CD4-positive, alpha-beta T cell treated with Interleukin-6 for 4 hours (primary cell): Measurements from ENCODE around the gene PSMD13.

ENCODE experiments used
- DNase-seq: peaks from one replicate; pipeline ENCODE4 v3.0.0-alpha.2; 2020; ENCODE audit warnings: mixed read lengths

PSMD13 gene

GRCh38 chr11:250740-251299, 14.0 kb downstream of the PSMD13 start:
- DNase-seq = peak; percentile 85

DNA sequence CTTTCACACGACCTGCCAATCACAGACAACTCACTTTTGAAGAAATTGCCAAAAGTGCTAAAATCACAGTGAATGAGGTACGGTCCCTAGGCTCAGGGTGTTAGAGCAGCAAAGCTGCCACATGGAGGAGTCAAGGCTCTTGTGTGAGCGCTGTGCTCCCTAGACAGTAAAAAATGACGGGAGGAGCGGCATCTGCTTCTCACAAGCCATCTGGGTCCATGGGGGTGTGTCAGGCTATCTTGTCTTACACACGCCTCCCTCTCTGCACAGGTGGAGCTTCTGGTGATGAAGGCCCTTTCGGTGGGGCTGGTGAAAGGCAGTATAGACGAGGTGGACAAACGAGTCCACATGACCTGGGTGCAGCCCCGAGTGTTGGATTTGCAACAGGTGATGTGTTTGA, 14.8 kb downstream of the PSMD13 start:
- DNase-seq = no peak

DNA sequence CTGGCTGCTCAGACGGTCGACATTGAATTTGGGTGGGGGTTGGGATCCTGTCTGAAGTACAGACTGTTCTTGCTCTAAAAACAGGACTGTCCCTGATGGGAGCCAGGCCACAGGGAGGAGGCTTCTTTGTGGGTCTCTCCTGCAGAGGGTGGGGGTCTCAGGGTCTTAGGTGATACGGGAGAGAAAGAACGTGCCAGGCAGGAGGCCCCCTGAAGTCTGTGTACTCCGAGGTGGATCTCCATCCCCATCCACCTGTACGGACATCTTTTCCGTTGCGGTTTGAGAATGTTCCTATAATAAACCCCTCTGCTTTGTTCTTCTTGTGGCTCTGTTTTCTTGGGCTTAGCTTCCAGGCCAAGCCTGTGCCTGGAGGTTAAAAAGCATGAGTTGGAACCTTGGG, 15.9 kb downstream of the PSMD13 start:
- DNase-seq = no peak

DNA sequence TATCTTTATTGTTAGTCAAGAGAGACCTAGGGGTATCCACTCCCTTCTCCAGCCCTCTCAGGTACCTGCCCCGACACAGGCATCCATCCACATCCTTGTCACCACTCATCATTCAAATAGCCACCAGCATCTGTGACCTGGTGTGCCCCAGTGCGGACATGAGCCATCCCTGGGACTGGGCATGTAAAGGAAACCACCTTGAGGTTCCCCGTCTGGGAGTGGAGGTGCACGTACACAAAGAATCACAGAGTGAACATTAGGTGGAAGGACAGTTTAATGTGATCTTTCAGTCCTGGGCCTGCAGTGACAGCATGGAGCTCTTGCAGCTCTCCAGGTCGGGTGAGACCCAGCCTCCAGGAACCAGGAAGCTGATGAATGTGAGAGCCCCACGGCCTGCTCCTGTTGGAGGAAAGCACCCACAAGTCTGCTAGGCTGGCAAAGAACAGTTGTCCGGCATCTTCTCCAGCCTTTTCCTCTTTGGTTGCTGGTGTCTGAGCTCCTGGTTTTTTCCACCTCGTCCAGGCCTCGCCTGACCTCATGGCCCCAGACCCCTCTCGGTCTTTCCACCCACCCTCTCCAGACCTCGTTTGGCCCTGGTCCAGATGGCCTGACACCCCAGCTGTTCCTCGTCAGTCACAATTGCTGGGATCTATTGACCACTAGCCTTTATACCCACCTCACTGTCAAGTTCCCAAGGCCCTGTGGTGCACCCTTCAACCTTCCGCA, 16.5 kb downstream of the PSMD13 start:
- no peak for DNase-seq

DNA sequence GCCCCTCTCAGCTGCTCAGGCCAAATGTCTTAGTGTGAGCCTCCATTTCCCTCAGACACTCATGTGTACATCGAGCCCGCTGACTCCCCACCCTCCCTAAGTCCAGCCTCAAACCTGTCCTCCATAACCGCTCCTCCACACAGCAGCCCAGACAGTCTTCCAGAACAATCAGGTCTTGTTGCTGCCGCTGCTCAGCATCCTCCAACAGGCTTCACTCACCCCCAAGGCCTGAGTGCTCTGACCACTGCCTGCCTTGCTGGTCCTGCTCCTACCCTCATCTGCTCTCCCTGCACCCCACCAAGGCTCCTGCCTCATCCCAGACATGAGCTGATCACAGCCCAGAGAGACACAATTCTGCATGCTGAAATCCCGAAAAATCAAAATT, 17.1 kb downstream of the PSMD13 start:
- no peak for DNase-seq

- no peak for DNase-seq
Measured at GRCh38 chr11:255176-255575, 18.4 kb downstream of the PSMD13 start.

GRCh38 chr11:255816-256215, 19.0 kb downstream of the PSMD13 start:
- no peak for DNase-seq

GRCh38 chr11:256952-257737, 20.4 kb downstream of the PSMD13 start:
- no peak for DNase-seq

GRCh38 chr11:257766-258493, 21.2 kb downstream of the PSMD13 start:
- no peak for DNase-seq

- no peak for DNase-seq
Measured at GRCh38 chr11:259413-259812, 22.6 kb downstream of the PSMD13 start.

DNA sequence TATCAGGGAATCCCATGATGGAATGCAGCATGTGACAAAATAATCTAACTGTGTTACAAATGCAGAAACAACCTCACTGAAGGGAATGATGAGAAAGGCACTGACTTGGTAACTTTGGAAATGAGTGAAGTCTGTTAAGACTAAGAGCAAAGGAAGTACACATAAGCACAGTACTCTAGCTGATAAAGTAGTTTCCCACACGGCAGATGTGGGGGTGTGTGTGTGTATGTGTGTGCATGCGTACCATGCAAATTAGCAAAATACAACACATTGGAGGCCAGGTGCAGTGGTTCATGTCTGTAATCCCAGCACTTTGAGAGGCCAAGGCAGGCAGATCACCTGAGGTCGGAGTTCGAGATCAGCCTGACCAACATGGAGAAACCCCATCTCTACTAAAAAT, 24.8 kb downstream of the PSMD13 start:
- DNase-seq = no peak

DNA sequence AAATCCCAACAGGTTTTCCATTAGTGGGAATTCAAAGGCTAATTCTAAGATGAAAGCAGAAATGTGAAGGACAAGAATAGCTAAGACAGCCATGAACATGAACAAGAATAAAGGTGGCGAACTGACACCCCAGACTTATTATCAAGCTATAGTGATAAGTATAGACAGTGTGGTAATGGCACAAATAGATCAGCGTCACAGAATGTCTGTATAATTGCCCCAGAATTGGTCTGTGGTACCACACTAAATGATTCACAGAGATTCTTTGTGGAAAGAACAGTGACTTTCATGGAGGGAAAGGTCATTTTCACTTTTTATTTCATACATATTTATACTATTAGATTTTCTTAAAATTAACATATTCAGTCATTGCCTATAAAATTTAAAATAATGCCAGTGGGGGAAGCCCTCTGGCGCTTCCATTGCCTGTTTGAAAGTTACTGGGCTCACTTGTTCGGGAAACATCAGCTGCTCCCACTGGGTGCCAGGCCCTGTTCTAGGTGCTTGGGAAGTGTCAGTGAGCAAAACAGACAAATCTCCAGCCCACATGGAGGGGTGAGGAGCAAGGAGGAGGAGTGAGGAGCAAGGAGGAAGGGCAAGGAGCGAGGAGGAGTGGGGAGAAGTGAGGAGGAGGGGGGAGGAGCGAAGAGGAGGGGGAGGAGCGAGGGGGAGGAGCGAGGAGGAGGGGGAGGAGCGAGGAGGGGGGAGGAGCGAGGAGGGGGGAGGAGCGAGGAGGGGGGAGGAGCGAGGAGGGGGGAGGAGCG, 30.1 kb downstream of the PSMD13 start:
- DNase-seq = no peak

- DNase-seq = peak; percentile 67
Measured at GRCh38 chr11:267491-267994, 30.8 kb downstream of the PSMD13 start.

DNA sequence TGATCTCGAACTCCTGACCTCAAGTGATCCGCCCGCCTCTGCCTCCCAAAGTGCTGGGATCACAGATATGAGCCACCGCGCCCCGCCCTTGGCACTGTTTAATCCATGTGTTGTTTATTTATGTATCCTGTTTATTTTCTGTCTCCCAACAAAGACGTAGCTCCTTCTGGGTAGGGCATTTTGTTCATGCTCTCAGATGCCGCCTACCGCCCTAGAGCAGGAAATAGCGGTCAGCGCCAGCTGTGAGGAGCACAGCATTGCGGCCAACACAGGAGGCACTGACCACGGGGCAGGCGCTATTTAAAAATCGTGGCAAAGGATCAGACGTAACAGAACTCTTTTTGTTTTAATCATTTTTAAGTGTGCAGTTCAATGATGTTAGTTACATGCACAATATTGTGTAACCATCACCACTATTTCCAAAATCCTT, 32.0 kb downstream of the PSMD13 start:
- peak; percentile 53 for DNase-seq

GRCh38 chr11:269146-269890, 32.5 kb downstream of the PSMD13 start:
- DNase-seq = peak; percentile 59

- no peak for DNase-seq
Measured at GRCh38 chr11:270451-271318, 33.9 kb downstream of the PSMD13 start.

DNA sequence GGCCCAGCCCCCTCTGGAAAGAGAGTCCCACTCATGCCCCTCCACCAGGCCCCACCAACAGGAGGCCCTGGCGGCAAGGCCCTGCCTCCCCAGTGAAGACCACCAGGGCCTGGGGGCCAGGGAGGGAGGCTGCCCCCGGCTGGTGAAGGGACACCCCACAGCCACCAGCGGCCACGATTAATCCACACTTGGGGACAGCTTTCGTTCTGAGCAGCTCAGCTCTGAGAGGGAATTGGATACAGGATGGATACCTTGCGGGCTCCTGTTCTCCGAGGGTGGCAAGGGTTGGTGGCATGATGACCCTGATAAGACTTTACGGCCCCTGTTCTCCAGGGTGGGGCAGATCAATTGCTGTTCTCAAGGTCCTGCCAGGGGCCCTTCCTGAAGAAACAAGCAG, 34.5 kb downstream of the PSMD13 start:
- no peak for DNase-seq

DNA sequence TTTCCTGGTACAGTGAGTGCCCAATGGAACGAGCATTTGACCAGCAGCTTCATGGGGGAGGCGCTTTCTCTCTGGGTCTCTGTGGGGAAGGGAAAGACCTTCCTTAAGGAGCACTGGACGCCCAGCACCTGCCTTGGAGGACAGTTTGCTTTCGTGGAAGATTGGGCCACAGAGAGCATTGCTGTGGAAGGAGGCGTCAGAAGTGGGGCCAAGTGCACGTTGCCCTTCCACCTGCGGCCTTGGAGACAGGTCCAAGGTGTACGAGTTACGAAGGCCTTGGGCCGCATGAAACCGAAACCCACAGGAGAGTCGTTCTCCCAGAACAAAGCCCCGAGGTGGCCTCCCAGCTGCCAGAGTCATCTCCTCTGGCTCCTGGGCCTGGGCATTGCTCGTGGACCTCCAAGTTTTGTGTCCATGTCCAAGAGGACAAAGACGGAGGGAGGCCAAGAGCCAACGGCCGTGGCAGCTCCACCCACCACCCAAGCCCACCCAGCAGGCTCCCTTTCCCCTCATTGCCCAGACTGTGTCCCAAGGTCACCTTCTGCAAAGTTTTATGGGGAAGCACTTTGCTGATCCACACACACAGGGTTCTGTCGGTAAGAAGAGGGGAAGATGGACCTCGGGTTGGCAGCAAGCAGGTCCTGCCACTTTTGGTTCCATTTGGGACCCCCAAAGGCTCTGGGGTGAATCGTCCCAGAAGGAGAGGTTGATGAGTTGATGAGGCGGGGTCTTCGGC, 35.6 kb downstream of the PSMD13 start:
- no peak for DNase-seq

- no peak for DNase-seq
Measured at GRCh38 chr11:272931-273198, 36.1 kb downstream of the PSMD13 start.

DNA sequence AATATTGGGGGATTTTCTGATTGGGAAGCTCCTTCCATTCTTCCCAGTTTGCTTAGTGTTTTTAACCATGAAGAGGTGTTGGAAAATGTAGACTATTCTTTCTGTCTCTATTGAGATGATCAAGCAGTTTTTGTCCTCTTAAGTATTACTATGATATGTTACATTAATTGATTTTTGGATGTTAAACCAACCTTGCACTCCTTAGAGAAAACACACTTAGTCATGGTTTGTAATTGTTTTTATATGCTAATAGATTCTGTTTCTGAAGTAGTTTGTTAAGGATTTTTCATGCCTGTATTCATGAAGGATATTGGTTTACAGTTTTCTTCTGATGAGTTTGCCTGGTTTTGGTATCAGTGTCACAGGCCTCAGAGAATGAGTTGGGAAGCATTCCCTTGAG, 39.4 kb downstream of the PSMD13 start:
- no peak for DNase-seq
